Activated naive CD4-positive, alpha-beta T cell treated with anti-CD3 and anti-CD28 coated beads, Interleukin-2, amount 50 U/mL, for 72 hours (primary cell): Measurements from ENCODE around the gene FSTL5. TPM values are rescaled to one million over a fixed set of nuclear protein-coding genes. Genes with fewer than 3 reads are reported as not detected.

Source experiments
- ATAC-seq, 2 donors: fragments of 150-1000 bp; cut with Tn5 transposase; 2 replicates each; pipeline ENCODE4 v1.10.0; 2021; ENCODE audit warnings: mild to moderate bottlenecking in 2 of 2, moderate library complexity in 2 of 2
- DNase-seq, 2 donors: peaks; one replicate each; pipeline ENCODE4 v3.0.0; 2021 to 2022; ENCODE audit warnings: low spot score in 2 of 2
- H3K27ac Mint-ChIP-seq, 2 donors: one replicate each; pipeline ENCODE4 v1.8.0; 2022; ENCODE audit warnings: mild to moderate bottlenecking in 2 of 2, mixed read lengths in 2 of 2
- H3K36me3 Mint-ChIP-seq, 2 donors: one replicate each; pipeline ENCODE4 v1.8.0; 2022; ENCODE audit warnings: mixed read lengths in 2 of 2
- H3K9me3 Mint-ChIP-seq, 2 donors: one replicate each; pipeline ENCODE4 v1.8.0; 2022; ENCODE audit warnings: mixed read lengths in 2 of 2
- total RNA-seq, 2 donors: library from RNA; stranded (reverse); gene quantifications; one replicate each; pipeline ENCODE4 v1.2.3, GENCODE V29; 2022

Gene FSTL5
- total RNA-seq, 2 donors from 2014 or later, result not detected

GRCh38 chr4:161438096-161438495, 725.7 kb downstream of the FSTL5 start:
- peaks cover 0 to 8% of the 10 kb centered on the region in 2 donors for H3K36me3 Mint-ChIP-seq
- ATAC-seq, result no peak

GRCh38 chr4:161428180-161428965, 735.4 kb downstream of the FSTL5 start:
- H3K9me3 Mint-ChIP-seq, result peaks cover 14 to 19% of the 10 kb centered on the region in 2 donors
- H3K27ac Mint-ChIP-seq, result no peak overlapping the region
- no peak for DNase-seq
- ATAC-seq, result no peak
- peaks cover 0 to 6% of the 10 kb centered on the region in 2 donors for H3K36me3 Mint-ChIP-seq

More at GRCh38 chr4:161438096-161438495, 725.7 kb downstream of the FSTL5 start:
- H3K27ac Mint-ChIP-seq, result no peak overlapping the region
- H3K9me3 Mint-ChIP-seq, result peaks cover 9 to 13% of the 10 kb centered on the region in 2 donors
- no peak for DNase-seq

- no peak overlapping the region for H3K27ac Mint-ChIP-seq
- no peak for DNase-seq
- H3K36me3 Mint-ChIP-seq, result no peaks in the 10 kb centered on the region
- no peak for ATAC-seq
- H3K9me3 Mint-ChIP-seq, result peaks cover 0 to 6% of the 10 kb centered on the region in 2 donors
Measured at GRCh38 chr4:161419822-161420221, 744.0 kb downstream of the FSTL5 start.

- H3K27ac Mint-ChIP-seq, result no peak overlapping the region
- peaks cover 30 to 37% of the 10 kb centered on the region in 2 donors for H3K9me3 Mint-ChIP-seq
- ATAC-seq, result no peak
- DNase-seq, result no peak
- peaks cover 0 to 11% of the 10 kb centered on the region in 2 donors for H3K36me3 Mint-ChIP-seq
Measured at GRCh38 chr4:161411901-161412300, 751.9 kb downstream of the FSTL5 start.

GRCh38 chr4:161404346-161405110, 759.3 kb downstream of the FSTL5 start:
- H3K36me3 Mint-ChIP-seq, result peaks cover 0 to 12% of the 10 kb centered on the region in 2 donors
- ATAC-seq (no peak), DNase-seq (no peak)
- H3K27ac Mint-ChIP-seq, result no peak overlapping the region
- H3K9me3 Mint-ChIP-seq, result peaks cover 18 to 23% of the 10 kb centered on the region in 2 donors

GRCh38 chr4:161403781-161404180, 760.0 kb downstream of the FSTL5 start:
- ATAC-seq (no peak), DNase-seq (no peak)
- peaks cover 0 to 12% of the 10 kb centered on the region in 2 donors for H3K36me3 Mint-ChIP-seq
- H3K9me3 Mint-ChIP-seq, result peaks cover 17 to 22% of the 10 kb centered on the region in 2 donors
- no peak overlapping the region for H3K27ac Mint-ChIP-seq

GRCh38 chr4:161393602-161394001, 770.2 kb downstream of the FSTL5 start:
- no peak overlapping the region for H3K27ac Mint-ChIP-seq
- H3K36me3 Mint-ChIP-seq, result no peaks in the 10 kb centered on the region
- H3K9me3 Mint-ChIP-seq, result peaks cover 6% of the 10 kb centered on the region in 2 donors
- DNase-seq, result no peak
- no peak for ATAC-seq

- no peaks in the 10 kb centered on the region for H3K36me3 Mint-ChIP-seq
- no peak for DNase-seq
- ATAC-seq, result no peak
- H3K27ac Mint-ChIP-seq, result no peak overlapping the region
- H3K9me3 Mint-ChIP-seq, result peaks cover 4 to 11% of the 10 kb centered on the region in 2 donors
Measured at GRCh38 chr4:161382655-161383054, 781.1 kb downstream of the FSTL5 start.

- no peak for ATAC-seq
Measured at GRCh38 chr4:161376275-161376674, 787.5 kb downstream of the FSTL5 start.

GRCh38 chr4:161364681-161365080, 799.1 kb downstream of the FSTL5 start:
- no peaks in the 10 kb centered on the region for H3K36me3 Mint-ChIP-seq
- H3K9me3 Mint-ChIP-seq, result peaks cover 11 to 15% of the 10 kb centered on the region in 2 donors
- H3K27ac Mint-ChIP-seq, result no peak overlapping the region
- ATAC-seq, result no peak
- DNase-seq, result no peak

More at GRCh38 chr4:161376275-161376674, 787.5 kb downstream of the FSTL5 start:
- Mint-ChIP-seq H3K9me3 (peaks cover 17 to 20% of the 10 kb centered on the region in 2 donors), H3K27ac (no peak overlapping the region), H3K36me3 (peaks cover 0 to 10% of the 10 kb centered on the region in 2 donors)
- no peak for DNase-seq

- peaks cover 10% of the 10 kb centered on the region in 2 donors for H3K9me3 Mint-ChIP-seq
- DNase-seq (no peak), ATAC-seq (no peak)
- no peaks in the 10 kb centered on the region for H3K36me3 Mint-ChIP-seq
- no peak overlapping the region for H3K27ac Mint-ChIP-seq
Measured at GRCh38 chr4:161360982-161361381, 802.8 kb downstream of the FSTL5 start.

- no peaks in the 10 kb centered on the region for H3K36me3 Mint-ChIP-seq
- peaks cover 6 to 9% of the 10 kb centered on the region in 2 donors for H3K9me3 Mint-ChIP-seq
- DNase-seq (no peak), ATAC-seq (no peak)
- no peak overlapping the region for H3K27ac Mint-ChIP-seq
Measured at GRCh38 chr4:161359491-161359890, 804.3 kb downstream of the FSTL5 start.

- Mint-ChIP-seq H3K9me3 (peaks cover 15 to 24% of the 10 kb centered on the region in 2 donors), H3K27ac (no peak overlapping the region), H3K36me3 (no peaks in the 10 kb centered on the region)
- ATAC-seq (no peak), DNase-seq (no peak)
Measured at GRCh38 chr4:161356351-161356750, 807.4 kb downstream of the FSTL5 start.

GRCh38 chr4:161350946-161351345, 812.9 kb downstream of the FSTL5 start:
- Mint-ChIP-seq H3K27ac (no peak overlapping the region), H3K36me3 (no peaks in the 10 kb centered on the region), H3K9me3 (peaks cover 20 to 29% of the 10 kb centered on the region in 2 donors)
- ATAC-seq (no peak), DNase-seq (no peak)

GRCh38 chr4:161345741-161346140, 818.1 kb downstream of the FSTL5 start:
- Mint-ChIP-seq H3K36me3 (no peaks in the 10 kb centered on the region), H3K9me3 (peaks cover 17 to 26% of the 10 kb centered on the region in 2 donors), H3K27ac (no peak overlapping the region)
- no peak for ATAC-seq
- DNase-seq, result no peak

- no peak for DNase-seq
- Mint-ChIP-seq H3K36me3 (no peaks in the 10 kb centered on the region), H3K27ac (peak overlapping the region in 1 of 2 donors; percentile 36), H3K9me3 (peaks cover 9 to 17% of the 10 kb centered on the region in 2 donors)
- ATAC-seq, result no peak
Measured at GRCh38 chr4:161343569-161343950, 820.2 kb downstream of the FSTL5 start.

GRCh38 chr4:161342881-161343568, 820.8 kb downstream of the FSTL5 start:
- DNase-seq (no peak), ATAC-seq (no peak)
- H3K36me3 Mint-ChIP-seq, result no peaks in the 10 kb centered on the region
- H3K9me3 Mint-ChIP-seq, result peaks cover 9 to 17% of the 10 kb centered on the region in 2 donors
- no peak overlapping the region for H3K27ac Mint-ChIP-seq
